ENCODE results near the gene TCHP.

TCHP gene

GRCh38 chr12:109914461-109914860 lies 14.4 kb downstream of the TCHP start:
- no peak overlapping the region for H3K9ac ChIP-seq (ENCODE audit: low read length)
- H3K36me3 ChIP-seq (ENCODE audit: control insufficient read depth, low read depth, low read length) = peaks cover 28% of the 10 kb centered on the region
- H3K27ac ChIP-seq (ENCODE audit: low read length) = no peak overlapping the region
- H3K4me1 ChIP-seq (ENCODE audit: control insufficient read depth, low read depth, low read length) = no peaks in the 10 kb centered on the region
- H3K9me3 ChIP-seq (ENCODE audit: control insufficient read depth, low read depth, low read length) = no peaks in the 10 kb centered on the region
- H3K4me3 ChIP-seq (ENCODE audit: low read length) = no peak overlapping the region
- H3K27me3 ChIP-seq (ENCODE audit: control insufficient read depth, insufficient read depth, low read length) = no peaks in the 10 kb centered on the region

GRCh38 chr12:109915171-109916040 lies 15.3 kb downstream of the TCHP start:
- Histone ChIP-seq H3K4me3 (ENCODE audit: low read length) (no peak overlapping the region), H3K27me3 (ENCODE audit: control insufficient read depth, insufficient read depth, low read length) (no peaks in the 10 kb centered on the region), H3K27ac (ENCODE audit: low read length) (no peak overlapping the region), H3K36me3 (ENCODE audit: control insufficient read depth, low read depth, low read length) (peaks cover 29% of the 10 kb centered on the region), H3K4me1 (ENCODE audit: control insufficient read depth, low read depth, low read length) (no peaks in the 10 kb centered on the region), H3K9me3 (ENCODE audit: control insufficient read depth, low read depth, low read length) (no peaks in the 10 kb centered on the region), H3K9ac (ENCODE audit: low read length) (no peak overlapping the region)

- no peak overlapping the region for H3K4me3 ChIP-seq (ENCODE audit: low read length)
- H3K4me1 ChIP-seq (ENCODE audit: control insufficient read depth, low read depth, low read length) = no peaks in the 10 kb centered on the region
- no peak overlapping the region for H3K27ac ChIP-seq (ENCODE audit: low read length)
- H3K9me3 ChIP-seq (ENCODE audit: control insufficient read depth, low read depth, low read length) = no peaks in the 10 kb centered on the region
- H3K36me3 ChIP-seq (ENCODE audit: control insufficient read depth, low read depth, low read length) = peaks cover 29% of the 10 kb centered on the region
- no peak overlapping the region for H3K9ac ChIP-seq (ENCODE audit: low read length)
- H3K27me3 ChIP-seq (ENCODE audit: control insufficient read depth, insufficient read depth, low read length) = no peaks in the 10 kb centered on the region
Observed at GRCh38 chr12:109916045-109916444, 16.0 kb downstream of the TCHP start.

- H3K36me3 ChIP-seq (ENCODE audit: control insufficient read depth, low read depth, low read length) = peaks cover 29% of the 10 kb centered on the region
- H3K4me3 ChIP-seq (ENCODE audit: low read length) = no peak overlapping the region
- H3K27me3 ChIP-seq (ENCODE audit: control insufficient read depth, insufficient read depth, low read length) = no peaks in the 10 kb centered on the region
- H3K9me3 ChIP-seq (ENCODE audit: control insufficient read depth, low read depth, low read length) = no peaks in the 10 kb centered on the region
- no peaks in the 10 kb centered on the region for H3K4me1 ChIP-seq (ENCODE audit: control insufficient read depth, low read depth, low read length)
- H3K9ac ChIP-seq (ENCODE audit: low read length) = no peak overlapping the region
- no peak overlapping the region for H3K27ac ChIP-seq (ENCODE audit: low read length)
Observed at GRCh38 chr12:109919456-109919855, 19.4 kb downstream of the TCHP start.

GRCh38 chr12:109920261-109920780 lies 20.2 kb downstream of the TCHP start:
- peaks cover 22% of the 10 kb centered on the region for H3K36me3 ChIP-seq (ENCODE audit: control insufficient read depth, low read depth, low read length)
- H3K27me3 ChIP-seq (ENCODE audit: control insufficient read depth, insufficient read depth, low read length) = no peaks in the 10 kb centered on the region
- H3K27ac ChIP-seq (ENCODE audit: low read length) = no peak overlapping the region
- no peak overlapping the region for H3K9ac ChIP-seq (ENCODE audit: low read length)
- H3K9me3 ChIP-seq (ENCODE audit: control insufficient read depth, low read depth, low read length) = no peaks in the 10 kb centered on the region
- H3K4me3 ChIP-seq (ENCODE audit: low read length) = no peak overlapping the region
- H3K4me1 ChIP-seq (ENCODE audit: control insufficient read depth, low read depth, low read length) = no peaks in the 10 kb centered on the region

- Histone ChIP-seq H3K27ac (ENCODE audit: low read length) (no peak overlapping the region), H3K36me3 (ENCODE audit: control insufficient read depth, low read depth, low read length) (peaks cover 12% of the 10 kb centered on the region), H3K4me3 (ENCODE audit: low read length) (no peak overlapping the region), H3K4me1 (ENCODE audit: control insufficient read depth, low read depth, low read length) (no peaks in the 10 kb centered on the region), H3K9me3 (ENCODE audit: control insufficient read depth, low read depth, low read length) (no peaks in the 10 kb centered on the region), H3K27me3 (ENCODE audit: control insufficient read depth, insufficient read depth, low read length) (no peaks in the 10 kb centered on the region), H3K9ac (ENCODE audit: low read length) (no peak overlapping the region)
Observed at GRCh38 chr12:109921982-109922381, 21.9 kb downstream of the TCHP start.

GRCh38 chr12:109923038-109923437 lies 23.0 kb downstream of the TCHP start:
- Histone ChIP-seq H3K4me3 (ENCODE audit: low read length) (no peak overlapping the region), H3K9me3 (ENCODE audit: control insufficient read depth, low read depth, low read length) (no peaks in the 10 kb centered on the region), H3K36me3 (ENCODE audit: control insufficient read depth, low read depth, low read length) (peaks cover 3% of the 10 kb centered on the region), H3K27ac (ENCODE audit: low read length) (no peak overlapping the region), H3K4me1 (ENCODE audit: control insufficient read depth, low read depth, low read length) (no peaks in the 10 kb centered on the region), H3K9ac (ENCODE audit: low read length) (no peak overlapping the region), H3K27me3 (ENCODE audit: control insufficient read depth, insufficient read depth, low read length) (no peaks in the 10 kb centered on the region)

- H3K4me1 ChIP-seq (ENCODE audit: control insufficient read depth, low read depth, low read length) = no peaks in the 10 kb centered on the region
- H3K9ac ChIP-seq (ENCODE audit: low read length) = no peak overlapping the region
- no peak overlapping the region for H3K4me3 ChIP-seq (ENCODE audit: low read length)
- H3K27me3 ChIP-seq (ENCODE audit: control insufficient read depth, insufficient read depth, low read length) = no peaks in the 10 kb centered on the region
- no peak overlapping the region for H3K27ac ChIP-seq (ENCODE audit: low read length)
- peaks cover 3% of the 10 kb centered on the region for H3K36me3 ChIP-seq (ENCODE audit: control insufficient read depth, low read depth, low read length)
- H3K9me3 ChIP-seq (ENCODE audit: control insufficient read depth, low read depth, low read length) = no peaks in the 10 kb centered on the region
Observed at GRCh38 chr12:109923481-109924245, 23.6 kb downstream of the TCHP start.

GRCh38 chr12:109925185-109925840 lies 25.2 kb downstream of the TCHP start:
- no peaks in the 10 kb centered on the region for H3K9me3 ChIP-seq (ENCODE audit: control insufficient read depth, low read depth, low read length)
- no peak overlapping the region for H3K9ac ChIP-seq (ENCODE audit: low read length)
- H3K27ac ChIP-seq (ENCODE audit: low read length) = no peak overlapping the region
- H3K4me1 ChIP-seq (ENCODE audit: control insufficient read depth, low read depth, low read length) = no peaks in the 10 kb centered on the region
- no peak overlapping the region for H3K4me3 ChIP-seq (ENCODE audit: low read length)
- no peaks in the 10 kb centered on the region for H3K27me3 ChIP-seq (ENCODE audit: control insufficient read depth, insufficient read depth, low read length)
- no peaks in the 10 kb centered on the region for H3K36me3 ChIP-seq (ENCODE audit: control insufficient read depth, low read depth, low read length)

- Histone ChIP-seq H3K27me3 (ENCODE audit: control insufficient read depth, insufficient read depth, low read length) (no peaks in the 10 kb centered on the region), H3K4me3 (ENCODE audit: low read length) (no peak overlapping the region), H3K36me3 (ENCODE audit: control insufficient read depth, low read depth, low read length) (no peaks in the 10 kb centered on the region), H3K9me3 (ENCODE audit: control insufficient read depth, low read depth, low read length) (no peaks in the 10 kb centered on the region), H3K27ac (ENCODE audit: low read length) (no peak overlapping the region), H3K4me1 (ENCODE audit: control insufficient read depth, low read depth, low read length) (no peaks in the 10 kb centered on the region), H3K9ac (ENCODE audit: low read length) (no peak overlapping the region)
Observed at GRCh38 chr12:109926016-109926415, 25.9 kb downstream of the TCHP start.

- Histone ChIP-seq H3K4me1 (ENCODE audit: control insufficient read depth, low read depth, low read length) (no peaks in the 10 kb centered on the region), H3K9ac (ENCODE audit: low read length) (no peak overlapping the region), H3K27ac (ENCODE audit: low read length) (no peak overlapping the region), H3K36me3 (ENCODE audit: control insufficient read depth, low read depth, low read length) (no peaks in the 10 kb centered on the region), H3K9me3 (ENCODE audit: control insufficient read depth, low read depth, low read length) (no peaks in the 10 kb centered on the region), H3K27me3 (ENCODE audit: control insufficient read depth, insufficient read depth, low read length) (no peaks in the 10 kb centered on the region), H3K4me3 (ENCODE audit: low read length) (no peak overlapping the region)
Observed at GRCh38 chr12:109926488-109927210, 26.6 kb downstream of the TCHP start.
